Kidney epithelial cell (primary cell): ENCODE data around the gene METTL1. TPM values are rescaled to one million over a fixed set of nuclear protein-coding genes. Genes with fewer than 3 reads are reported as not detected.
"Not testable (repeated sequence)": the region's sequence is repeated elsewhere in the genome, so short reads cannot be mapped to it uniquely, and the experiment has no call there.

ENCODE experiments used
- DNase-seq: peaks from one replicate; pipeline ENCODE4 v3.0.0-alpha.2; 2010; ENCODE audit warnings: low read depth
- H3K27me3 ChIP-seq: 2 replicates; pipeline ENCODE4 v1.6.0; 2011; ENCODE audit warnings: low read length; ENCODE audit not compliant: control insufficient read depth, insufficient read depth
- H3K36me3 ChIP-seq: 2 replicates; pipeline ENCODE4 v1.5.1; 2011; ENCODE audit warnings: low read length; ENCODE audit not compliant: control insufficient read depth, insufficient read depth
- H3K4me3 ChIP-seq: 2 replicates; pipeline ENCODE4 v1.5.1; 2011; ENCODE audit warnings: low read depth, mild to moderate bottlenecking, control low read depth, low read length
- CTCF ChIP-seq: IDR thresholded peaks from 2 replicates; pipeline ENCODE4 v1.5.1; 2011; ENCODE audit warnings: mild to moderate bottlenecking, moderate library complexity, low read length, control low read depth, inconsistent platforms; ENCODE audit not compliant: insufficient read depth, poor library complexity, severe bottlenecking
- total RNA-seq: library from RNA; depleted of rRNA; stranded (reverse); fragments of >200 nt; gene quantifications from 2 replicates; pipeline ENCODE4 v1.2.3, GENCODE V29; 2015

METTL1 gene
- 20.3 and 22.4 TPM in 2 replicates for total RNA-seq

- Histone ChIP-seq H3K36me3 (no peaks in the 10 kb centered on the region), H3K27me3 (no peaks in the 10 kb centered on the region), H3K4me3 (peak within 1 kb of the TSS; percentile 70)
- DNase-seq, result peak; percentile 74
- TF ChIP-seq CTCF, result no peak
Measured at GRCh38 chr12:57771873-57772428, at the start of gene METTL1. TSS of gene METTL1 (minus strand) at chr12:57772105. CDS start at chr12:57772083, 22 bp downstream.

- not testable (repeated sequence) for H3K27me3 ChIP-seq, H3K4me3 ChIP-seq, H3K36me3 ChIP-seq, DNase-seq
Measured at GRCh38 chr12:57821015-57821414, 49.1 kb upstream of the METTL1 start.

GRCh38 chr12:57820119-57820518, 48.2 kb upstream of the METTL1 start:
- DNase-seq, H3K4me3 ChIP-seq, H3K27me3 ChIP-seq, H3K36me3 ChIP-seq: not testable (repeated sequence)

GRCh38 chr12:57817990-57818331, 46.1 kb upstream of the METTL1 start:
- H3K36me3 ChIP-seq, result not testable (repeated sequence)

GRCh38 chr12:57817261-57817989, 45.5 kb upstream of the METTL1 start:
- H3K4me3 ChIP-seq, result no peak overlapping the region
- H3K36me3 ChIP-seq, result peaks cover 2% of the 10 kb centered on the region
- no peak for TF ChIP-seq CTCF
- no peak for DNase-seq
- H3K27me3 ChIP-seq, result no peaks in the 10 kb centered on the region

More at GRCh38 chr12:57817990-57818331, 46.1 kb upstream of the METTL1 start:
- H3K4me3 ChIP-seq, H3K27me3 ChIP-seq, DNase-seq: not testable (repeated sequence)

GRCh38 chr12:57816855-57817151, 44.9 kb upstream of the METTL1 start:
- DNase-seq, result no peak
- Histone ChIP-seq H3K36me3 (peaks cover 2% of the 10 kb centered on the region), H3K4me3 (no peak overlapping the region), H3K27me3 (no peaks in the 10 kb centered on the region)
- TF ChIP-seq CTCF, result no peak

- DNase-seq, result no peak
- H3K27me3 ChIP-seq, result no peaks in the 10 kb centered on the region
- TF ChIP-seq CTCF, result no peak
- no peak overlapping the region for H3K4me3 ChIP-seq
- peaks cover 2% of the 10 kb centered on the region for H3K36me3 ChIP-seq
Measured at GRCh38 chr12:57816001-57816854, 44.3 kb upstream of the METTL1 start.
